ENCODE data around the gene PARD6A. TPM values are rescaled to one million over a fixed set of nuclear protein-coding genes. Genes with fewer than 3 reads are reported as not detected.

The PARD6A gene
- total RNA-seq, 1 donor = 3.0 TPM

Other genes with a start within 250 kb of the PARD6A start
- gene ZDHHC1, start 244.5 kb upstream of the PARD6A start, total RNA-seq = 0.63 TPM
- not detected for gene HSD11B2, start 229.8 kb upstream of the PARD6A start, total RNA-seq
- gene ATP6V0D1, start 179.8 kb upstream of the PARD6A start, total RNA-seq = 113 TPM
- gene AGRP, start 177.4 kb upstream of the PARD6A start, total RNA-seq = not detected
- gene RIPOR1, start 132.1 kb upstream of the PARD6A start, total RNA-seq = 42.6 TPM
- 43.2 TPM for gene CTCF, start 98.4 kb upstream of the PARD6A start, total RNA-seq
- gene CARMIL2, start 15.8 kb upstream of the PARD6A start, total RNA-seq = 20.8 TPM
- gene ACD, start 700 bp upstream of the PARD6A start, total RNA-seq = 12.7 TPM
- gene ENKD1, start 5.8 kb downstream of the PARD6A start, total RNA-seq = 3.0 TPM
- 6.8 TPM for gene C16orf86, start 5.9 kb downstream of the PARD6A start, total RNA-seq
- gene GFOD2, start 58.4 kb downstream of the PARD6A start, total RNA-seq = 2.0 TPM
- gene RANBP10, start 145.6 kb downstream of the PARD6A start, total RNA-seq = 8.5 TPM
- gene TSNAXIP1, start 145.9 kb downstream of the PARD6A start, total RNA-seq = 0.42 TPM
- gene THAP11, start 181.4 kb downstream of the PARD6A start, total RNA-seq = 38.5 TPM
- 89.1 TPM for gene NUTF2, start 186.0 kb downstream of the PARD6A start, total RNA-seq
- 20.8 TPM for gene CENPT, start 186.7 kb downstream of the PARD6A start, total RNA-seq
- 48.1 TPM for gene EDC4, start 212.1 kb downstream of the PARD6A start, total RNA-seq
- gene NRN1L, start 223.9 kb downstream of the PARD6A start, total RNA-seq = not detected
- 4.3 TPM for gene PSKH1, start 232.3 kb downstream of the PARD6A start, total RNA-seq

Data from mononuclear cell (primary cell).